Stimulated activated CD4-positive, alpha-beta T cell treated with anti-CD3 and anti-CD28 coated beads, Interleukin-2, amount 100 ng/mL, for 24 hours (primary cell): ENCODE measurements around the gene GYPB.
A peak's percentile ranks its signal among the peaks of the same experiment; 100 is the strongest.
"Not testable (repeated sequence)": the region's sequence is repeated elsewhere in the genome, so short reads cannot be mapped to it uniquely, and the experiment has no call there.

ENCODE experiments used
- DNase-seq, 2 donors: peaks; one replicate each; pipeline ENCODE4 v3.0.0-alpha.2; 2020

The GYPB gene

DNA sequence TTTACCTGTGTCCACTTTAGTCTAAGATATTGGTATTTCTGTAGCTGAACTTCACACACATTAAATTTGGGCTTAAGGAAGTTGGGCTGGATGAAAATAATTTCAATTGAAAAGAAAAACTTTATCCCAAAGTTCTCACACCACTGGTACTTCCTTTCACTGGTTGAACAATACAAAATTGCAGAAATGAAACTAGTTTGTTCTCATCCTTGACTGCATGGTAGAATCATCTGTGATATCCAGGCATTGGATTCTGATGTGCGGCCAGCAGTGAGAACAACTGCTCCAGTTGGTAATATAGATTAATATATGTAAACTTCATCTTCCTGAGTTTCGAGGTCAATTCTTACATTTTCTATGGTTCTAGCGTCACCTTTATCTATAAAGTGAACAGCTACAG is 10.6 kb downstream of the GYPB start:
- DNase-seq: not testable (repeated sequence)

DNA sequence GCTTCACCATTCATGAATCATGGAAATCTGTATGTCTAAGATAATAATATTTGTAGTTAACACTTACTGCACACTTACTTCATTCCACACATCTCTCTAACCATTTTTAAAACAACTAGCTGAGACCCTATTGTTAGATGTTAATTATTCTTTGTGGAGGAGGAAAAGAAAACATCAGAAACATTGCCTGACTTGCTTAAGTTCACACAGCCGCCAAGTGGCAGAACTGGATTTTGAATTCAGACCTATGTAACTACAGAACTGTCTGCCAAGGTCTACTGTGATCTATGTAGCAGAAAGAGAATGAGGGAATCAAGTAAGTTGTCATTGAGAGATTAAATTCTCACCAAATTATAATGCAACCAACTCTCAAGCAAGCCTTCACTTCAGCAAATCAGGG is 11.2 kb downstream of the GYPB start:
- not testable (repeated sequence) for DNase-seq

DNA sequence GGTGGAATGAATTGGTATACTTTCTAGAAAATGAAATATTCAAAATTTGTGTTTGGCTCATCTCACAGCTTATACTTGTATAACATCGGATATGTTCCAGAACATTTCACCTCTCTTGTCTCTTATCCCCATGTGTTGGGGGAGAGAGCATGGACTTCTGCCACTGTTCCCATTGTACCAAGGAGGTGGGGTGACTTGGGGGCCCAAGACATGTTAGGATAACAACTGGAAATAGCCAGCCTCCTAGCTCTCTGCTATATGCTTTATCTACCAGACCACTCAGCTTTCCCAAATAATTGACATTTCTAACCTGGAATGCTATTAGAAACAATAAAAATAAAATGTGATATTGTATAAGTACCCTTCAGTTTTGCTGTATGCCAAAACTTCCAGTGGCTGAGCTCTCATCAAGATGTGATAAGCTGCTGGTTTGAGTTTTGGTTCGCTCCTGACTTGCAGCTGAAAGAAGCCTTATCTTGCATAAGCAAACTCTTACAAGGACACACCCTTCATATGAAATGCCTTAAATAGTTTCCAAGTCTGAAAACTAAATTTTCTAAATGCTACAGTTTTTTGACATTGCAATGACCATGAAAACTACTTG is 12.9 kb downstream of the GYPB start:
- not testable (repeated sequence) for DNase-seq

DNA sequence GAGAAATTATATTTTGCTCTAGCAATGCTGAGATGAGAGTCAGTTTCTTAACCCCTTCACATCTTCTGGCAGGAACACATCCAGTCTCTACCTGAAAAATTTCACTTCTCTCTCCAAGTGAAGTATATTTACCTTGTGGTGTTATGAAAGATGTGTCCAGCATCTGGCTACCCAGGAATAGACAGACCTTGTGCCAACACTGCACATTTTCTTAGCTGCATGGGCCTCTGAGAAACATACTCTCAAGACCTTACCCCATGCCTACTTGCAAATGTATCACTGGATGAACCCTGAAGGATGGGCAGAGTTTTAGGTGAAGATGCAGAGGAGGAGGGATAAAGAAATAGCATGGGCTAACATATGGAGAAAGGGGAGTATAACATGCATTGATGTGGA is 13.6 kb downstream of the GYPB start:
- DNase-seq: not testable (repeated sequence)

DNA sequence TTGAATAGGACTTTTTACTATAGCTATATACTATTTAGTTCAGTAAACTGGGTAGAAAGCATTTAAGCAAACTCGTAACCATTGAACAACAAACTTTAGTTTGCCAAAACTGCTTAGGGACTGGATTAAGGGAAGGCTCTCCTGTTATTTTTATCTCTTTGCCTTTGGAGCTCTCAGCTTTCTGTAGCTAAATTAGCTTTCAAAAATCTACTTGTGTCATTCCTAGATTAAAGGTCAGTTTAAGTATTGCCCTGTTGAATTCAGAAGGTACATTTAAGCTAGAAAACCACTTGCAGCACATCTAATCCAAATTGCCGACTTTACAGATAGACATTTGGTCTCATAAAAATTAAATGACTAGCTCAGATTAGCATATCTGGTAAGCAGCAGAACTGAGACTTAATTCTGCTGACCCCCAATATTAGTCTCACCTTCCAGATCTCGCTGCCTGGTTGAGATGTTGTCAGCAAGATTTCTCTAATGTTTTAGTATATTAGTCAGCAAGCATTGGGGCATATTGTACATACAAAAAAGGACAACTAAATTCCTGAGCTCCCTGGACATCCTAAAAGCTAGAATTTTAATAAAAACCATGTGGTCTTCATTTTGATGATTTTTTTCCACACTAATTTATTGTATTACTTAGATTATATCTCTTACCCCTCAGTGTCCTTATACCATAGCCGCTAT is 14.2 kb downstream of the GYPB start:
- not testable (repeated sequence) for DNase-seq

DNA sequence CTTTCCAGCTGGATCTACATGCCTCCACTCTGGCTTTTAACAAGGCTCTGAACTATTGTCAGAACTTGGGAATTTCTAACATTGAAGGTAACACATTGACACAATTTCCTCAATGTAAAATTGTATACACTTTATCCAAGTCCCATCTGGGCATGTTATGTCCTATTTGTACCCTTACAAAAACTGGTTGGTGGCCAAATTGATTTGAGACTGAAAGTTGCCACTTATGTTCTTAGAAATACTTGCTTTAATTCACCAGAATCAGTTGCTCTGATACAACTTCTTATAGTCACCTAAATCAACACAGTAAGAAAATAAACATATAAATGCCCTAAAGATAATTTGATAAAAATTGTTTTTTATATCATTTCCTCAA is 15.3 kb downstream of the GYPB start:
- not testable (repeated sequence) for DNase-seq

DNA sequence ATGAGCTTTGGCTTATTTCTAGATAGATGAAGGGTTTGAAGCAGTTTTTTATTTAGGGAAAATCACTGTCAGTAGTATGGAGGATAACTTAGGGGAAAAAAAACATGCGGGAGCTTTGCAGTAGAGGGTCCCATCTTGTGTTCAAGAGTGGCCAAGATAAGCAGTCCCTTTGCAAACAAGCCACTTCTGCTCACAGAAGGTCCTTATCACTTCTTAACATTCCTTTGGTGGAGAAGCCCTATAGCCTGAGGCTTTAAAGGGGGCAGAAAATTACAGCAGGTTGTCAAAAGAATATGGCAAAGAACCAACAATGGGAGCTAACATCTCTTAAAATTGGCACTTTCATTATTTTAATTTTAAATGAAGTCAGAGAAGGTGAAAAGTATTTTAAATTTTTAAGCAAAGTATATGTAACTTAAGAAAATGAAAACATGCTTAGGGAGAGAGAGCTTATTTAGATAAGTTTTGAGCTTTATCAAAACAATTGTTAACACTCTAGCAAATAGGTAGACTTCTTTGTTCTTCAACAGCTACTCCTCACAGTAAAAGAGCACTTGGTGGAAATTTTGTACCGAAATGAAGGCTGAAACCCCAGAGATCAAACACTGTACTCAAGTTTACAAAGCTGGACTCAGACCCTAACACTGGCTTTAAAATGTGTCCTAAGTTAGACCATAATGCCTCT is 15.8 kb downstream of the GYPB start:
- not testable (repeated sequence) for DNase-seq

DNA sequence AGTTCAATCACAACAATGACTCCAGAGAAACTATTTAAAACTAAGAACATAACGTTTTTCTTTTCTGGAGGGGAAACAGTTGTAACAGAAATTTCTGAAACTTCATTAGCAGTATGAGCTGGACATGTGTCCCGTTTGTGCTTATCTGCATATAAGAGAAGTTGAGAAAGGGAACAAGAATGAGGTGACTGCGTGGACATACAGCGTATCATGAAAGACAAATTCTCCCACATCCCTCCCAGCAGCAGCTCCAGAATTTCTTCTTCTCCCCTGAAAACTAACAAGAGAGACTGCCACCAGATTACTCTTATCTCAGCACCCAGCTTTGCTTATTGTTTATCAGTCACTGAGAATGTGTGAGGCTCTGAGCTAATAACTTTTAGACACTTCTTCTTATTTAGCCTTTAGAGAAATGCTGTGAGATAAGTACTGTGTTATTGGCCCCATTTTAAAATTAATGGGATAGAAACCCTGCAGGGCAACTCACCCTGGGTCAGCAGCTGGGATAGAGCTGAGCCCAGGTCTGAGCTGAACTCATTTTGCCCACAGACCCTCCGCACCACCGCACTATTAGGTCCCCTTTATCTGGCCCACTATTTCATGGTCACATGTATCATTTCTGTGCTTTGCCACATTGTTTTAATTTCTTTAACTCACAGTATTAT is 18.7 kb downstream of the GYPB start:
- not testable (repeated sequence) for DNase-seq

DNA sequence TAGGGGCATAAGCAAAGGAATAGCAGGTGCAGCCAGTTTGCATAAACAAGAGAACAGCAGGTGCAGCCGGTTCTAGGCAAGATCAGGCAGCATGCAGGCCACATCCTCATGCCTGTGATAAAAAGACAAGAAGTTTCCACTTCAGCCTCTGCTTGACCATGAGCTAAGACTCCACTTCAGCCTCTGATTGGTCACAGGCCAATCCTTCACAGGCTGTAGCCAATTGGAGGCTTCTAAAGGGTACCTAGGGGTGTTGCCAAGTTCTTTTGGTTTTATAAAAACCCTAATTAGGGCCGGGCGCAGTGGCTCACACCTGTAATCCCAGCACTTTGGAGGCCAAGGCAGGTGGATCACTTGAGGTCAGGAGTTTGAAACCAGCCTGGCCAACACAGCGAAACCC is 23.0 kb downstream of the GYPB start:
- DNase-seq: not testable (repeated sequence)

DNA sequence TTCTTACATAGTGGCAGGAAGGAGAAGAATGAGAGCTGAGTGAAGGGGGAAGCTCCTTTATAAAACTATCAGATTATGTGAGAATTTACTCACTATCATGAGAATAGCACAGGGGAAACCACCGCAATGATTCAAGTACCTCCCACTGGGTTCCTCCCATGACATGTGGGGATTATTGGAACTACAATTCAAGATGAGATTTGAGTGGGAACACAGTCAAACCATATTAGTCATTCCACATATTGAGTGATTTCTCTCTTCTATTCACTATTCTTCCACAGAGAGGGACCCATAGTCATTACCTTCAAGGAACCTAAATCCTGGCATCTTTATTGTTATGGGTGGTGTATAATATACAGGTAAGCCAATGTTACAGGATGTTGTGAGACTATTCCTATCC is 27.4 kb downstream of the GYPB start:
- DNase-seq: not testable (repeated sequence)

DNA sequence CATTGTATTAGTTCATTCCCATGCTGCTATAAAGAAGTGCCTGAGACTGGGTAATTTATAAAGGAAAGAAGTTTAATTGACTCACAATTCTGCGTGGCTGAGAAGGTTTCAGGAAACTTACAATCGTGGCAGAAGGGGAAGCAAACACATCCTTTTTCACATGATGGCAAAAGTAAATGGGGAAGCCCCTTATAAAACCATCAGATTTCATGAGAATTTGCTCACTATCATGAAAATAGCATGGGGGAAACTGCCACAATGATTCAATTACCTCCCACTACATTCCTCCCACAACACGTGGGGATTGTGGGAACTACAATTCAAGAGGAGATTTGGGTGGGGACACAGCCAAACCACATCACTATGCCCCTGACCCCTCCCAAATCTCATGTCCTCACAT is 28.5 kb downstream of the GYPB start:
- peak in 1 of 2 donors; percentile 4 for DNase-seq

DNA sequence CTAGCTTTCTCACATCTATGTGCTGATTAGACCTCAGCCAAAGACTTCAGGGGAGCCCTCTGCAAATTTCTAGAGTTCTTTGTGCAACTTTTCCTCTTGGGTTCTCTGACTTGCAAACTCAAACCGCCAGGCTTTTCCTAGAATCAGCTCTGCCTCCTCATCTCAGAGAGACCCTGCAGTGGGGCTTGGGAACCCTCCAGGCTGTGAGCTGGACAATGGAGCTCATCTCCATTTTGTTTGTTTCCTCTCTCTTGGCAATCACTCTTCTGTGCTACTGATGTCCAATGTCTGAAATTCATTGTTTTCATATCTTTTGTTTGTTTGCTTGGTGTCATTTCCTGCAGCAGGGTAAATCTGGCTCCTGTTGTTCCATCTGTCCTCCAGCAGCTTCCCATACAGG is 33.0 kb downstream of the GYPB start:
- no peak for DNase-seq

DNA sequence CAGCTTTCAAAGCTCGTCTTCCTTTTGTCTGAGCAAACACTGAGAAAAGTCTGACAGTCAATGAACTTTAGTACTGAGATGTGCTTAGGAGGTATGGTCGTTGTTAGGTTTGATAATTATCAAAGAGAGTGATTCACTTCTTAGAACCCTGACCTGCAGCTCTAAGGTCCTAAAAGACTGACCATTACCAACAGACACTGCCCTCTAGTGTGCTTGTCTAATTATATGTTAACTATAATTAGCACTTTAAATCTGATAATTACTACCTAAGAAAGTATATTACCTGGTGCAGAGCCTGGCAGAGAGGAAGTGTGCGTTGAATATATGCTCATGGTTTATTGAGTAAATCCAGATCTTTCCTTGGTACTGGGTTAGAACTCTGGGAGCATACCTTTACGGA is 38.4 kb downstream of the GYPB start:
- not testable (repeated sequence) for DNase-seq

DNA sequence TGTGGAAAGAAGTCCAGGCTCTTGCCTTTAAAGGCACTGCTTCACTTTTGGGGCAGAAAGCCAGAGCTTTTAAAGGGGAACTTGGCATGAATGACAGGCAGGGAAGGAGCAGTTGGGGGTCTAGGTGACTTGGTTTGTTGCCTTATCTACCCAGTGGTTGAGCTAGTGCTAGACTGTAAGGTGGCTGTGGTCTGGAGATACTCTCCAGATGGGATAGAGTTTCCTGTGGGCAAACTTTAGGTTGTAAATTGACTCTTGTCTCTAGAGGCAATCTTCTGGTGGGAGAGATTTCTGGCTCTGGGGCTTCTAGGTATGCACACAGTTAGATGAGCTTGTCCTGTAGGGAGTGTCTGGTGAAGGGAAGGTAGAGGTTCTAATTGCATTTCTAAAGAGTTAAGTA is 43.7 kb downstream of the GYPB start:
- DNase-seq: not testable (repeated sequence)

DNA sequence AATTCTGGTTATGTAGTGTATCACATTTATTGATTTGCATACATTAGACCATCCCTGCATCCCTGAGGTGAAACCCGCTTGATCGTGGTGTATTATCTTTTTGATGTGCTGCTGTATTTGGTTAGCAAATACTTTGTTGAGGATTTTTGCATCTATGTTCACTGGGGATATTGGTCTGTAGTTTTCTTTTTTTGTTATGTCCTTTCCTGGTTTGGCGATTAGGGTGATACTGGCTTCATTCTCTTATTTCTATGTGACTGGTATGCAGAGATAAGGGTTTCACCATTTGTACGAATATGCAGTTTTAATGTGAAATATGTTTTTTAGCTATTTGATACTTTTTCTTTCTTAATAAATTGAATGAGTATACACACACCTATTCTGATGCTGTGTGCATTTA is 45.2 kb downstream of the GYPB start:
- not testable (repeated sequence) for DNase-seq

DNA sequence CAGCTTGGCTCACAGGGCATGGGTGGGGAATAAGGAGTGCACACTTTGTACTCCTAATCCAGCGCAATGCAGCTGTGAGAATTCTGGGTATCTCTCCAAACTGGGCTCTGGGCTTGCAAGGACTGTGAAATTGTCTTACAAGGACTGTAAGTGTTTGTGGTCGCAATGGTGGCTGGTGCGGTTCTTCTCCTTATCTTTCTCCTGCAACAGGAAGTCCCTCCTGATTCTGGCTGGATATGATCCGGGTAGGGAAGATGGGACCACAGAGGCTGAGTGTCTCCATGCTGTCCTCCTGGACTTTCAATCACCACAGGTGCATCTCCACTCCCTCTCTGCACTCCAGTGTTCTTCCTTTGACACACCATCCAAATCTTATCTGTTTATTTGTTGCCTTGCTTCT is 58.1 kb downstream of the GYPB start:
- no peak for DNase-seq

DNA sequence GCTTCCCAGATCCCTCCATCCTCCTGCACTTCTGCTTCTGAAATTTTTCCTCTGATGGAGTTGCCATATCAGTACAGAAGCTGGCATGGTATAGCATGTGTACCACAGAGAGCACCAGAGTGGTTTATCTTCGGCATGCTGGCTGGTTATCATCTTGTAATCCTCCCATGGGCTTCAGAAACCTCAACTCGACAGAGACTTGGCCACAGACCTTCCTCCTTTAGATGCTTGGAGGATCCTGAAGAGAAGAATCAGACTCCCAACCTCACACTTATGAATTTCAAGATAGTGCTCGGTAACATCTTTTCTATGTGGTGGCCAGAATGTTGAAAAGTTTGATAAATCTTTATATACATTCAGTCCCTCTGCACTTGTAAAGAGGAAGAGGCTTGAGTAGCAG is 63.9 kb downstream of the GYPB start:
- not testable (repeated sequence) for DNase-seq

DNA sequence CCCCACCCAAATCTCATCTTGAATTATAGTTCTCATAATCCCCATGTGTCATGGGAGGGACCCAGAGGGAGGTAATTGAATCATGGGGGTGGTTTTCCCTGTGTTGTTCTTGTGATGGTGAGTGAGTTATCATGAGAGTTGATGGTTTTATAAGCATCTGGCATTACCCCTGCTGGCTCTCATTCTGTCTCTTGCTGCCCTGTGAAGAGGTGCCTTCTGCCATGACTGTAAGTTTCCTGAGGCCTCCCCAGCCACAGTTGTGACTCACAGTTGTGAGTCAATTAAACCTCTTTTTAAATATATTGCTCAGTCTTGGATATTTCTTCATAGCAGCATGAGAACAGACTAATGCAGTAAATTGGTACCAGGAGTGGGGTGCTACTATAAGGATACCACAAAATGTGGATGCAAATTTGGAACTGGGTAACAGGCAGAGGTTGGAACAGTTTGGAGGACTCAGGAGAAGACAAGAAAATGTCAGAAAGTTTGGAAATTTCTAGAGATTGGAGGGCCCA is 67.7 kb downstream of the GYPB start:
- DNase-seq: not testable (repeated sequence)

DNA sequence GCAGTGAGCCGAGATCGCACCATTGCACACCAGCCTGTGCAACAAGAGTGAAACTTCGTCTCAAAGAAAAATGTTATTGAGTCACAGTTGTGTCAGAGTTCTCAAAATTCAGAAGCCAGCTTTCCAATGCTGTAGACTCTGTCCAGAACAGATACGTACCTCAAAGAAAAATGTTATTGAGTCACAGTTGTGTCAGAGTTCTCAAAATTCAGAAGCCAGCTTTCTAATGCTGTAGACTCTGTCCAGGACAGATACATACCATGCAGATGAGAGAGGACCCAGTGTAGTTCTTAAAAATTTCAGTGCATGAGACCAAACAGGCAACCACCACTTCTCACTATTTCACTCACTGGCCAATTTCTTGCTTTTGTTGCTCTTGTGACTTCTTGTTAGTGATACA is 68.2 kb downstream of the GYPB start:
- DNase-seq: not testable (repeated sequence)

DNA sequence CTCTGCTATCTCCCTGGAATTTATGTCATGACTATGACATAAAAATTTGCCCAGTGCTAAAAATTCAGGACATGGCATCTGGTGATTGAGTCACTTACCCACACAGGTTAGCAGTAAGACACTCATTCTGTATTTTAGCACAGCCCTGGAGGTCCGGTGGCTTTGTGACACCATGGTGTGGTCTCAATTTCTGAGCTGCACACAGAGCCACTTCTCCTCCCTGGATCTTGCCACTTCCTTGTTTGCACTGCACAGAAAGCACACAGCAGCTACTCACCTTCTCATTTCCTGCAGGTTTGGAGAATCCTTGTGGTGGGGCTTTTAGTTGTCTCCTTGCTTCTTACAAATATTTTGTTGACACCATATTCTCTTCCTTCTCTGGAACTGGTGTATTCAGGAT is 69.0 kb downstream of the GYPB start:
- DNase-seq: not testable (repeated sequence)

DNA sequence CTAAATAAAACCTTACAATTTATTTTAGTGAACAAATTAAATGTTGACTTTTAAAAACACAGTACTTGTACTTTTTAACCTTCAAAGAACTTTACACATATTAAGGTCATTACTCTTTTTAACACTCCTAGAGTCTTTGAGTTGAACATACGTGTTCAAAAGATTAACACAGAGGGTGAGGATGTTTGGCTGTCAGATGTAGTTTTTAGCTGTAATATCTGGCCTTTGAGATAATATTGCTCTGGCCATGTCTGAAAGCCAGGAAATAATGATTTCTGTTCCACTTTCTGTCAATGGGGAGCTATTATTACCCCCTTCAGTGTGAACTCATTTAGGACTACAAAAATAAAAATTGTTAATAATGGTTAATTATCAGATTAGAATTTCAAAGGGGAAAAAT is 71.7 kb downstream of the GYPB start:
- DNase-seq: not testable (repeated sequence)
